ENCODE results near the gene FITM2.
"Not testable (repeated sequence)": the region's sequence is repeated elsewhere in the genome, so short reads cannot be mapped to it uniquely, and the experiment has no call there.

FITM2 gene

DNA sequence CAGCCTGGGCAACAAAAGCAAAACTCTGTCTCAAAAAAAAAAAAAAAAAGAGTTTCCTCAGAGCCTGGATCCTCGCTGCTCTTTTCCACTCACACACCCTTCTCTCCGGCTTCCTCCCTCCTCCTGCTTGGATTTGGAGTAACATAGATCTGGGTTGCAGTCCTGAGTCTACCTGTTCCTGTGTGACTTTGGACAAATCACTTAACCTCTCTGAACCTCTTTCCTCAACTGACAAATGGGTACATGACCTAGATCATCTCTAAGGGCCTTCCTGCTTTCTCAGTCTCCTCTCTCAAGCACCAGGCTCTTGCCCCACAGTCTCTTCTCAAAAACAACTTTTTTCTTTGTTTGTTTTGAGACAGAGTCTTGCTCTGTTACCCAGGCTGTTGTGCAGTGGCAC, 20.2 kb upstream of the FITM2 start:
- DNase-seq, result no peak

DNA sequence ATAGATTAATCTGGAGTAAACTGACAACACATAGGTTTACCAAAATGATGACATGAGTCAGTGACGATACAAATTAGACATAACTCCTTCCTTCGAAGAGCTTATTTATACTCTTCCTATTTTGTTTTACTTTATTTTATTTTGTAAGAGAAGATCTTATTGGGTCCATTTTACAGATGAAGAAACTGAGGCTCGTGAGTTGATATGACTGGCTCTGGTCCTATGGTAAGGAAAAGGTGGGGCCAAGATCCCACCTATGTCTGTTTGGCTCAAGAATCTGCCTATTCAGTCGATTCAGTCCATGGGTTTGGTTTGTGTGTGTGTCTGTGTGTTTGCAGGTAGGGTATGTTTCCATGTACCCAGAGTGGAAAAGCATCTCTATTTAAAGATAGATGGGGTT, 17.4 kb upstream of the FITM2 start:
- DNase-seq, result no peak

DNA sequence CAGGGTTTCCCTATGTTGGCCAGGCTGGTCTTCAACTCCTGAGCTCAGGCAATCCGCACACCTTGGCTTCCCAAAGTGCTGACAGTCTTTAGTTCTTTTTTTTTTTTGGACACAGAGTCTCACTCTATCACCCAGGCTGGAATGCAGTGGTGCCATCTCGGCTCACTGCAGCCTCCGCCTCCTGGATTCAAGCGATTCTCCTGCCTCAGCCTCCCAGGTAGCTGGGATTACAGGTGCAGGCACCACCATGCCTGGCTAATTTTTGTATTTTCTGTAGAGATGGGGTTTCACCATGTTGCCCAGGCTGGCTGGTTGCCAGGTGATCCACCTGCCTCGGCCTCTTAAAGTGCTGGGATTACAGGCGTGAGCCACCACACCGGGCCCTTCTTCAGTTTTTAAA, 16.7 kb upstream of the FITM2 start:
- DNase-seq, result not testable (repeated sequence)

GRCh38 chr20:44326391-44327159, 15.6 kb upstream of the FITM2 start:
- no peak for DNase-seq

DNA sequence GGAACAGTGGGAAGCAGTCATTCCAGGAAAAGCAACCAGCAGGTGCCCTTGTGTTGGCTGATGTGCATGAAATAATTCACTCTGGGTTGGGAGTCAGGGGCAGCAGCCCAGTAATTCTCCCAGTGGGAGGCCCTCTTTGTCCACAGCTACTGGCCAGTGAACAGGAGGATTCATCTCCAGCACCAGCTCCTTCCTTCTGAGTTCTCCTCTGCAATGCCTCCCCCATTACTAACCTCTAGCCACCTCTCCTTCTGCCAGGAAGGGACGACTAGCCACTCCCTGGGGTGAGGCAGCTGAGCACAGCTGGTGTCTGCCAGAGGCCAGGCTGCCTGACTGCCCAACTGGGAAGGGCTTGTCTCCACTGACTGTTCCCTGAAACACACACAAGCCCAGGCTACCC, 13.3 kb upstream of the FITM2 start:
- no peak for DNase-seq

- DNase-seq, result no peak
These were observed 8.9 kb upstream of the FITM2 start for GRCh38 chr20:44319839-44320422.

DNA sequence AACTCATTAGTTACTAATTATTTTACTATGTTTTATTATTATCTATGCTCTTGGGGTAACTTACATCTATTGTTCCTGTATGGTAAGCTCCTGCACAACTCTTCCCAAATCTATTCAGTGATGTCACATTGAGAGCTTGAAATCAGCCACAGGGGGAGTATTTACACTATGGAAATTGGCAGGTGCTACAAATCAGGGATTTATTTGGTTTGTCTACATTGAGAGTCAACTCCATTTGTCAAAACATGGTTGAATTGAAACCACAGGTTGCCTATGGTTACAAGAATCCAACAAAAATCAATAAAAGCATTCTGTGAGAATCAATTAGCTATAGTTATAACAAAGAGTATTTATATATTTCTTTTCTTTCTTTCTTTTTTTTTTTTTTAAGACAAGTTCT, 3.9 kb upstream of the FITM2 start:
- no peak for DNase-seq

GRCh38 chr20:44309763-44310663, 989 bp downstream of the FITM2 start:
- no peak for DNase-seq

DNA sequence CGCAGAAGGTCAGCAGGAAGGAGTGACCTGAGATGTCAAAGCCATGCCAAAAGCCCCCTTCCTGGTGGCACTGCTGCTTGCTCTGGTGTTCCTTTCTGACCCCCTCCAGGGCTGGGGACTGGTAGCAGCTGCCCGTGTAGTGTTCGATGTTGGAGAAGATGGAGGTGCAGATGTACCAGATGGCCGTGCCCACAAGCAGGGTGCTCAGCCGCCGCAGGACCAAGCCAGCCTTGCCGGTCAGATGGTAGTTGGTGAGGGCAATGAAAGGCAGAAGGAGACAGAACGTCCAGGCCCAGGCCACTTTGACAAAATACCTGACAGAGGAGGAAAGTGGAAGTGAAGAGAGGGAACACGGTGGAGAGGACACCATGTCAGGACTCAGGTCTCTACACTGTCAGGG, 4.1 kb downstream of the FITM2 start:
- no peak for DNase-seq

DNA sequence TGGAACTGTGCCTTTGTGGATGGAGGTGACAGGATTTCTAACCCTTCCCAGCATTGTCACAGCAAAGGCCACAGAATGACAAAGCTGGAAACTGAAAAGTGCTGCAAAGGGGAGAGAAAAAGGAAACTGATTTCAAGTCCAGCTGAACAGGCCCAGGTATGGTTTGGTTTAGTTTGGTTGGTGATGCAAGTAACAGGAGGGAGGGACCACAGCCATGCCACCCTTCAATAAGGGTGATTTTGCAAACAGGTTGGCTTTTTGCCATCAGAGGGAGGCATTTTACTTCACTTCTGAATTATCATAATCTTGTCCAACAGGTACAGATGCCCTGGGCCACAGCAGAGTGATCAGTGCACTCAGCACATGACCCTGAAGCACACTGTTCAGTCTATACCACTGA, 6.6 kb downstream of the FITM2 start:
- DNase-seq, result no peak

GRCh38 chr20:44302736-44303135, 8.3 kb downstream of the FITM2 start:
- DNase-seq, result no peak

DNA sequence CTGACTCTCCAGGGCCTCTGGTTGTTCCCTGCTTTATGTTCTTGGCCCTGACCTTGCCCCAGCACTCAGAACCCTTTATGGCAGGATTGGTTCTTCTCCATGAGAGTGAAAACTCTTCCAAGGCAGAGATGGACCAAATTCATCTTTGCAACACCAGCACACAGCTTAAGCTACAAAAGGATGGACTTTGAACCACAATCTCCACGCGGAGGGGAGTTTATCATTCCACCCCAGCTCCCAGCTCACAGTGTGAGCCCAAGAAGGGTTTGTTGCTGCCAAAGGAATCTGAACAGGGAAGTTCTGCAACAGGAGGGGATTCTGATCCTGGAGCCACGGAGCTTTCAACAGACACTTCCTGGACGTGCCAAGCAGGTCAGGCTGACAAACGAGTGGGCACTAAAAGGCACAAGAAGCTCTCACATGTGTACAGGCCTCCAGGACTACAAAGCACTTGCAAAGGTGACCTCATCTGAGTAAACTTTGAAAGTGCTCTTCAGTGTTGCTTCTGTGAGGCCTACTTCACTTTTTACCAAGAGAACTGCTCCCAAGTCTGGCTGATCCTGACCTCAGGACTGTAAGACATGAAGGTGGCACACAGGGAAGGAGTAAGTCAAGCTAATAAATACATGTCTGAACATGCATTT, 8.9 kb downstream of the FITM2 start:
- no peak for DNase-seq

GRCh38 chr20:44301285-44301684, 9.7 kb downstream of the FITM2 start:
- DNase-seq, result no peak

DNA sequence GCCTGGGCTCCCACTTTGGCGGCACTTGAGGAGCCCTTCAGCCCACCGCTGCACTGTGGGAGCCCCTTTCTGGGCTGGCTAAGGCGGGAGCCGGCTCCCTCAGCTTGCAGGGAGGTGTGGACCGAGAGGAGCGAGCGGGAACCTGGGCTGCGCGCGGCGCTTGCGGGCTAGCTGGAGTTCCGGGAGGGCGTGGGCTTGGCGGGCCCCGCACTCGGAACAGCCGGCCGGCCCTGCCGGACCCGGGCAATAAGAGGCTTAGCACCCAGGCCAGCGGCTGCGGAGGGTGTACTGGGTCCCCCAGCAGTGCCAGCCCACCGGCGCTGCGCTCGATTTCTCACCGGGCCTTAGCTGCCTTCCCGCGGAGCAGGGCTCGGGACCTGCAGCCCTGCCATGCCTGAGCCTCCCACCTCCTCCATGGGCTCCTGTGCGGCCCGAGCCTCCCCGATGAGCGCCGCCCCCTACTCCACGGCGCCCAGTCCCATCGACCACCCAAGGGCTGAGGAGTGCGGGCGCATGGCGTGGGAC, 11.9 kb downstream of the FITM2 start:
- not testable (repeated sequence) for DNase-seq

GRCh38 chr20:44297721-44298120, 13.3 kb downstream of the FITM2 start:
- DNase-seq, result no peak

DNA sequence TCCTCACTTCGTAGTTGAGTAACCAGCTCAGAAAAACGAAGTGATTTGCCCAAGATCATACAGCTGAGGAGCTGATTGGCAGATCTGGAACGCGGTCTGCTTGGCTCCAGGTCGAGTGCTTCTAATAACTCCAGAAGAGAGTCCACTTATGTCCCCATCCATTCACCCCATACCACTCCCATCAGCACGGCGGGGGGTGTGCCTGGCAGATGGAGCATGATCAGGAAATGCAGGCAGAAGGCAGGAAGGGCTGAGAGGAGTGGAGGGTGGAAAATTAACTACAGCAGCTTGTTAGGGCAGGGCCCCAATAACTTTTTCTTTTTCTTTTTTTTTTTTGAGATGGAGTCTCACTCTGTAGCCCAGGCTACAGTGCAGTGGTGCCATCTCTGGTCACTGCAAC, 15.0 kb downstream of the FITM2 start:
- DNase-seq, result no peak

DNA sequence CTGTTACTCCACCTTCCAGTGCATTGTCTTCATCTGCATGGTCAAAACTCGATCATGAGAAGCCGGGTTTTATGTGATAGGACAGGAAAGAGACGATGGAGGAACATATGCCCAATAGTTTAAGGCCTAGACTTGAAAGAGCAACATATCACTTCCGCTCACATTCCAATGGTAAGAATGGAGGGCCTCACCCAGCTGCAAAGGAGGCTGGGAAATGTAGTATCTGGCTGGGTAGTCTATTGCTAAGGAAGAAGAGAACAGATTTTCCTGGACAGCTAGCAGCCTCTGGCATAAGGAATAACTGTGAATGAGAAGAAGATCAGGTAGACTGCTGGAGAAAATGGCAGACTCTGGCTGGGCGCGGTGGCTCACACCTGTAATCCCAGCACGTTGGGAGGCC, 19.2 kb downstream of the FITM2 start:
- DNase-seq, result no peak

GRCh38 chr20:44288252-44288651, 22.8 kb downstream of the FITM2 start:
- DNase-seq, result peak; percentile 22

DNA sequence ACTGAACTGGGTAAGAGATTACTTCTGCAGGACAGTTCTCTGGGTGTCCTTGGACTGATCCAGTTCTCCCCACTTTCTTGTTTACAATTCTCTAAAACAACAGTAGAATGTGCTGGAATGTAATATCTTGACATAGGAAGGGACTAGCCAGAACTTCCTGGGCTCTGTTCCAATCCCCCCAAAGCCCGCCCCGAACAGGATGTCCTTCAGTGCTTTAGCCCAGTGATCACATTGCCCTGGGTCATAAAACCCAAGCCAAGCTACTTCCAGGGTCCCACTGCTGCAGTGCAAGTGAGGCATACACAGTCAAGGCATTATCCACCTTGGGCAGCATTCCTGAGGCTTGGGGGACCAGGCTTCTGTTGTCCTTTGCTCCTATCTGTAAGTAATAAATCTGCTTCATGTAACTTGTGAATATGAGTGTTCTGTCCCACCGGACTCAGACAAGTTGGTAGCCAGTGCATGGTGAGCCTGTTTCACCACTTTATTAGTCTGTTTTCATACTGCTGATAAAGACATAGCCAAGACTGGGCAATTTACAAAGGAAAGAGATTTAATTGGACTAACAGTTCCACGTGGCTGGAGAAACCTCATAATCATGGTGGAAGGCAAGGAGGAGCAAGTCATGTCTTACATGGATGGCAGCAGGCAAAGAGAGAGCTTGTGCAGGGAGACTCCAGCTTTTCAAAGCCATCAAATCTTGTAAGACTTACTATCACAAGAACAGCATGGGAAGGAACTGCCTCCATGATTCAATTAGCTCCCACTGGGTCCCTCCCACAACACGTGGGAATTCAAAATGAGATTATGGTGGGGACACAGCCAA, 23.5 kb downstream of the FITM2 start:
- DNase-seq, result no peak

DNA sequence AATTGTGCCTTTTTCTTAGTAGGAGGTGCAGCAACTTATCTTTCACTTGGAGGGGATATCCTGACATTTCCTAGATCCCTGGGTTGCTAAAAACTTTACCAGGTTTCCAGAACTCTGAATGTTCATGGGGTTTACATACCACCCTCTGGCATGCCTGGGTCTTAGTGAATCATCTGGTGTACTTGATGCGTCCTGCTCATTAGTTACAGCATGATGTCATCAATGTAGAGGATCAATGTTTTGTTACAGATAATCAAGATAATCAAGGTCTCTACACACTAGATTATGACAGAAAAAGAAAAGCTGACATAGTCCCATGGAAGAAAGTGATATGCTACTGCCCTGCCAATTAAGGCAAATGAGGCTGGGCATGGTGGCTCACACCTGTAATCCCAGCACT, 27.0 kb downstream of the FITM2 start:
- no peak for DNase-seq

DNA sequence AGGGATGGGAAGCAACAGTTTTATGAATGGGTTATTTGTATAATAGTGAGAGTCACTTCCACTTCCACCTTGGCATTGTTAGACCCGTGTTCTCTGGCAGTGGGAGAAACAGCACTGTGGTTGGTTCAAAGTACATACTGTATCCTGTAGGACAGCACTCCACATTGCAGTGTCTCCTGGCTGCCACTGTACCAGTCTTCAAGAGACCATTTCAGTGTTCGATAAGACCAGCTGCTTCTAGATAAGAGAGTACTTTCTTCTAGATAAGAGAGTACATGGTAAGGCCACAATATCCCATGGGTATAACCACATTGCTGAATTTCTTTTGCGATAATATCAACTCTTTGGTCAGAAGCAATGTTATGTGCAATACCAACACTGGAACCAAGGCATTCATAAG, 28.8 kb downstream of the FITM2 start:
- DNase-seq, result no peak

GRCh38 chr20:44280387-44280786, 30.6 kb downstream of the FITM2 start:
- no peak for DNase-seq
